ENCODE data around the gene TTLL7. TPM values are rescaled to one million over a fixed set of nuclear protein-coding genes. Genes with fewer than 3 reads are reported as not detected.

The TTLL7 gene
- total RNA-seq, 2 experiments from 2014 or later = 0.41 to 1.4 TPM

- H3K9me3 Mint-ChIP-seq = no peaks in the 10 kb centered on the region
- ATAC-seq (no peak), DNase-seq (no peak)
- no peak for TF ChIP-seq CTCF (IDR thresholded peaks at IDR 0.05)
- ChIA-PET CTCF (no interaction called here), POLR2A (no interaction called here)
- H3K4me1 Mint-ChIP-seq (ENCODE audit: low read depth) = no peaks in the 10 kb centered on the region
- no peaks in the 10 kb centered on the region for H3K36me3 Mint-ChIP-seq (ENCODE audit: low read depth)
- intact Hi-C loops (cut with micrococcal nuclease) = no loop called here
- no peak overlapping the region for H3K27ac Mint-ChIP-seq
- H3K27me3 Mint-ChIP-seq = peaks cover 4% of the 10 kb centered on the region
- H3K4me3 Mint-ChIP-seq = no peak overlapping the region
Observed at GRCh38 chr1:84027368-84027767, 28.4 kb upstream of the TTLL7 start.

GRCh38 chr1:84025966-84026365 is 27.0 kb upstream of the TTLL7 start:
- ChIA-PET POLR2A (no interaction called here), CTCF (no interaction called here)
- Mint-ChIP-seq H3K27me3 (peaks cover 4% of the 10 kb centered on the region), H3K27ac (no peak overlapping the region), H3K4me3 (no peak overlapping the region), H3K36me3 (ENCODE audit: low read depth) (no peaks in the 10 kb centered on the region), H3K4me1 (ENCODE audit: low read depth) (no peaks in the 10 kb centered on the region), H3K9me3 (peaks cover 2% of the 10 kb centered on the region)
- ATAC-seq (no peak), DNase-seq (no peak)
- intact Hi-C loops (cut with micrococcal nuclease) = no loop called here
- TF ChIP-seq CTCF (IDR thresholded peaks at IDR 0.05) = no peak

- peaks cover 4% of the 10 kb centered on the region for H3K27me3 Mint-ChIP-seq
- intact Hi-C loops (cut with micrococcal nuclease) = no loop called here
- no peak overlapping the region for H3K27ac Mint-ChIP-seq
- H3K4me3 Mint-ChIP-seq = no peak overlapping the region
- DNase-seq (no peak), ATAC-seq (no peak)
- TF ChIP-seq CTCF (IDR thresholded peaks at IDR 0.05) = no peak
- H3K4me1 Mint-ChIP-seq (ENCODE audit: low read depth) = no peaks in the 10 kb centered on the region
- ChIA-PET POLR2A (no interaction called here), CTCF (no interaction called here)
- peaks cover 2% of the 10 kb centered on the region for H3K9me3 Mint-ChIP-seq
- no peaks in the 10 kb centered on the region for H3K36me3 Mint-ChIP-seq (ENCODE audit: low read depth)
Observed at GRCh38 chr1:84021822-84022221, 22.9 kb upstream of the TTLL7 start.

- no peak for TF ChIP-seq CTCF (IDR thresholded peaks at IDR 0.05)
- ChIA-PET POLR2A (no interaction called here), CTCF (interaction anchor here (1.0 kb wide), 1 partner anchor 103 kb away, joined by 4 read pairs; no protein-coding TSS in a partner anchor)
- Mint-ChIP-seq H3K9me3 (peaks cover 2% of the 10 kb centered on the region), H3K4me3 (no peak overlapping the region), H3K27me3 (no peaks in the 10 kb centered on the region), H3K36me3 (ENCODE audit: low read depth) (no peaks in the 10 kb centered on the region), H3K27ac (no peak overlapping the region), H3K4me1 (ENCODE audit: low read depth) (no peaks in the 10 kb centered on the region)
- DNase-seq = no peak
- intact Hi-C loops (cut with micrococcal nuclease) = no loop called here
- ATAC-seq = no peak
Observed at GRCh38 chr1:84020151-84020550, 21.2 kb upstream of the TTLL7 start.

- DNase-seq = no peak
- intact Hi-C loops (cut with micrococcal nuclease) = no loop called here
- no peaks in the 10 kb centered on the region for H3K27me3 Mint-ChIP-seq
- CTCF ChIA-PET = no interaction called here
- POLR2A ChIA-PET = no interaction called here
- no peaks in the 10 kb centered on the region for H3K36me3 Mint-ChIP-seq (ENCODE audit: low read depth)
- H3K4me3 Mint-ChIP-seq = no peak overlapping the region
- no peak for TF ChIP-seq CTCF (IDR thresholded peaks at IDR 0.05)
- ATAC-seq = no peak
- H3K4me1 Mint-ChIP-seq (ENCODE audit: low read depth) = no peaks in the 10 kb centered on the region
- no peak overlapping the region for H3K27ac Mint-ChIP-seq
- peaks cover 2% of the 10 kb centered on the region for H3K9me3 Mint-ChIP-seq
Observed at GRCh38 chr1:84019217-84019616, 20.3 kb upstream of the TTLL7 start.
